NB4 (cell line): ENCODE measurements around the gene ENTPD6.

Source experiments
- CTCF ChIP-seq: IDR thresholded peaks from one replicate; pipeline ENCODE4 v1.5.1; 2012; ENCODE audit warnings: low read depth, low read length
- MYC ChIP-seq: IDR thresholded peaks from 2 replicates; pipeline ENCODE4 v1.6.1; 2011; ENCODE audit warnings: low read depth, low read length
- POLR2A ChIP-seq: IDR thresholded peaks from 2 replicates; pipeline ENCODE4 v1.6.1; 2011; ENCODE audit warnings: mild to moderate bottlenecking; ENCODE audit not compliant: insufficient read length; ENCODE audit errors: extremely low read depth
- TF ChIP-seq, protein P1 (sequence below): IDR thresholded peaks from 2 replicates; pipeline ENCODE4 v1.6.1; 2011; ENCODE audit warnings: low read depth, low read length

- TF ChIP-seq, protein P1, sequence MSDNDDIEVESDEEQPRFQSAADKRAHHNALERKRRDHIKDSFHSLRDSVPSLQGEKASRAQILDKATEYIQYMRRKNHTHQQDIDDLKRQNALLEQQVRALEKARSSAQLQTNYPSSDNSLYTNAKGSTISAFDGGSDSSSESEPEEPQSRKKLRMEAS = no peak
- TF ChIP-seq CTCF = no peak
- no peak for TF ChIP-seq POLR2A
- no peak for TF ChIP-seq MYC
Measured at GRCh38 chr20:25195962-25196785, 662 bp downstream of the ENTPD6 start.
